ENCODE results near the gene LITAF.

The LITAF gene

GRCh38 chr16:11586856-11587642, at the start of gene LITAF:
TSS of gene LITAF (minus strand) at chr16:11586919. CDS start at chr16:11556730, 30,189 bp downstream.
- in situ Hi-C loops (cut with MboI; ENCODE audit: low sequenced_read_pairs), result no loop called here

GRCh38 chr16:11636172-11636721, 49.5 kb upstream of the LITAF start:
- in situ Hi-C loops (cut with MboI; ENCODE audit: low sequenced_read_pairs), result no loop called here

- in situ Hi-C loops (cut with MboI; ENCODE audit: low sequenced_read_pairs), result no loop called here
These were observed 49.0 kb upstream of the LITAF start for GRCh38 chr16:11635679-11636171.

- in situ Hi-C loops (cut with MboI; ENCODE audit: low sequenced_read_pairs), result no loop called here
These were observed 48.5 kb upstream of the LITAF start for GRCh38 chr16:11635113-11635652.

GRCh38 chr16:11634312-11634711, 47.6 kb upstream of the LITAF start:
- in situ Hi-C loops (cut with MboI; ENCODE audit: low sequenced_read_pairs), result no loop called here

GRCh38 chr16:11633113-11633512, 46.4 kb upstream of the LITAF start:
- in situ Hi-C loops (cut with MboI; ENCODE audit: low sequenced_read_pairs), result no loop called here

- in situ Hi-C loops (cut with MboI; ENCODE audit: low sequenced_read_pairs), result no loop called here
These were observed 45.8 kb upstream of the LITAF start for GRCh38 chr16:11632455-11632939.

GRCh38 chr16:11631214-11631613, 44.5 kb upstream of the LITAF start:
- in situ Hi-C loops (cut with MboI; ENCODE audit: low sequenced_read_pairs), result no loop called here

GRCh38 chr16:11630768-11631056, 44.0 kb upstream of the LITAF start:
- in situ Hi-C loops (cut with MboI; ENCODE audit: low sequenced_read_pairs), result no loop called here

GRCh38 chr16:11630046-11630767, 43.5 kb upstream of the LITAF start:
- in situ Hi-C loops (cut with MboI; ENCODE audit: low sequenced_read_pairs), result no loop called here

- in situ Hi-C loops (cut with MboI; ENCODE audit: low sequenced_read_pairs), result no loop called here
These were observed 42.6 kb upstream of the LITAF start for GRCh38 chr16:11629071-11630030.

- in situ Hi-C loops (cut with MboI; ENCODE audit: low sequenced_read_pairs), result no loop called here
These were observed 41.2 kb upstream of the LITAF start for GRCh38 chr16:11627822-11628457.

GRCh38 chr16:11627292-11627663, 40.6 kb upstream of the LITAF start:
- in situ Hi-C loops (cut with MboI; ENCODE audit: low sequenced_read_pairs), result no loop called here

- in situ Hi-C loops (cut with MboI; ENCODE audit: low sequenced_read_pairs), result no loop called here
These were observed 40.1 kb upstream of the LITAF start for GRCh38 chr16:11626657-11627291.

- in situ Hi-C loops (cut with MboI; ENCODE audit: low sequenced_read_pairs), result no loop called here
These were observed 39.0 kb upstream of the LITAF start for GRCh38 chr16:11625769-11626168.

GRCh38 chr16:11624636-11625607, 38.2 kb upstream of the LITAF start:
- in situ Hi-C loops (cut with MboI; ENCODE audit: low sequenced_read_pairs), result no loop called here

GRCh38 chr16:11624205-11624604, 37.5 kb upstream of the LITAF start:
- in situ Hi-C loops (cut with MboI; ENCODE audit: low sequenced_read_pairs), result no loop called here

GRCh38 chr16:11621920-11622651, 35.4 kb upstream of the LITAF start:
- in situ Hi-C loops (cut with MboI; ENCODE audit: low sequenced_read_pairs), result no loop called here
